ENCODE data around the gene RNF150.

GRCh38 chr4:140833280-140833679 is 300.0 kb downstream of the RNF150 start:
- no peak for TF ChIP-seq EZH2 (IDR thresholded peaks at IDR 0.05; ENCODE audit: borderline replicate concordance, low read depth, low read length, poor library complexity, severe bottlenecking)
- no peak for TF ChIP-seq CTCF (conservative IDR thresholded peaks at IDR 0.05; ENCODE audit: low read depth, low read length)

Measured in A673 (cell line).